HG03571 (cell line): ENCODE measurements around the gene PTPRN2.
"Not testable (repeated sequence)": the region's sequence is repeated elsewhere in the genome, so short reads cannot be mapped to it uniquely, and the experiment has no call there.

Experiments
- ATAC-seq: cut with Tn5 transposase; IDR thresholded peaks from one replicate; pipeline ENCODE4 v1.9.1; 2021; ENCODE audit not compliant: unreplicated experiment

The PTPRN2 gene

DNA sequence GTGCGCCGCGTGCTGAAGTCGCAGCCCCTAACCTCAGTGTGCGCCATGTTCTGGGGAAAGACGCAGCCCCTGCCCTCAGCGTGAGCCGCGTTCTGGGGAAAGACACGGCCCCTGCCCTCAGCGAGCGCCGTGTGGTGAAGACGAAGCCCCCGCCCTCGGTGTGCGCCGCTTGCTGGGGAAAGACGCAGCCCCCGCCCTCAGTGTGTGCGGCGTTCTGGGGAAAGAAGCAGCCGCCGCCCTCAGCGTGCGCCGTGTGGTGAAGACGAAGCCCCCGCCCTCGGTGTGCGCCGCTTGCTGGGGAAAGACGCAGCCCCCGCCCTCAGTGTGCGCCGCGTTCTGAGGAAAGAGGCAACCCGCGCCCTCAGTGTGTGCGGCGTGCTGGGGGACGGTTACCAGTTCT is 383.7 kb downstream of the PTPRN2 start:
- ATAC-seq: not testable (repeated sequence)

DNA sequence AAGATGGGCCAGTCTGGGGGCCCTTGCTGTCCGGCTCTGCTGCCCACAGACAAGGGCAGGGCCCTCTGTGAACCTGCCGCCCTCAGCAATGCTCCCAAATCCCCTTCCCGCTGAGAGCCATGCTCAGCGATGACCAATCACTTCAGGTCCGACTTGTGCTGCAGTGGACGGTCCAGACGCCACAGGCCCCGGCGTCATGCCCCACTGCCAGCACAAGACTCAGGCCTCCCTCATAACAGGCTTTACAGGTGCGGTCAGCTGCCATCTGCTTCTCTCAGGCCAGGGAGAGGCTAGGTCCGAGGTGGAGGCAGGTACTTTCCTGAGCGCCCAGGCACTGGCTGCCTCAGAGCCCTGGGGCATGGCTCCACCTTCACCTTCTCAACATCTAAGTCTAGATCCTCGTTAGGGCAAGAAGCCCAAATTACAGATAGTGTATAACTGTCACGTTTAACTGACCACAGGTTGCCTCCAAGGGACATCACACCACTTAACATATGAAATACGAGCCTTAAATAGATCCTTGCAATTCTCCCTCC is 393.2 kb downstream of the PTPRN2 start:
- no peak for ATAC-seq

DNA sequence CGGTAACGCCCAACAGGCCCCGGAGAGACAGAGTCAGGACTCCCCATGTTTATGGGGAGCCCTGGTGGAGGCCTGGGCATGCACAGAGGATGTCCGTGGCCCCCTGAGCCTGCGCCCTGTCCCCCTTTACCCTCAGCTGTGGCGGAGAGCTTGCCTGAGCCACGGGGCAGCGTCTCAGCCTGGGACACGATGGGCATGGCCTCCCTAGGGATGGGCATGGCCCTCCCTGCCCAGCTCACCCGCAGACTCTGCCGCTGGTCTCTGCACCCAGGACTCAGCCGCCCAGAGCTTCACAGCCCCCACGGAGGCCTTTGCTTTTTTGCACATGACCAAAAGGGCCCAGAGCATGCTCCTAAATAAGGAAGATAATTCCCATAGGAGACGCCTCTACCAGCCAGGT is 394.2 kb downstream of the PTPRN2 start:
- no peak for ATAC-seq

DNA sequence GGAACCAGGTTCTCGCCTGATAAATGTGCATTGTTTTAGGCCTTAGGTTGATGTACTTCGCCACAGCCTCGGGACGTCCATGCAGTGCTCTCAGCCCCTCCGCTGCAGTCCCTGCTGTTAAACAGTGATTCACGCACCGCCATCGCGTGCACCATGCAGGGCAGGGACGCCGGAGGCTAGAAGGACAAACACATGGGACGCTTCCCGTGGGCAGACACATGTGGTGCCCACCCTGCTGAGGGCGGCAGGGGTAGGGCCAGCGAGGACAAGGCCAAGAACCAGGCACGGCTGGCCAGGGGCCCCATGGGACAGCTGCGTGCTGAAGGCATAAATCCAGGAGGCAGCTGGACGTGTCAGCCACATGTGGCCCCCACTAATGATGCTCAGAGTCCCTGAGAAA is 394.7 kb downstream of the PTPRN2 start:
- no peak for ATAC-seq

DNA sequence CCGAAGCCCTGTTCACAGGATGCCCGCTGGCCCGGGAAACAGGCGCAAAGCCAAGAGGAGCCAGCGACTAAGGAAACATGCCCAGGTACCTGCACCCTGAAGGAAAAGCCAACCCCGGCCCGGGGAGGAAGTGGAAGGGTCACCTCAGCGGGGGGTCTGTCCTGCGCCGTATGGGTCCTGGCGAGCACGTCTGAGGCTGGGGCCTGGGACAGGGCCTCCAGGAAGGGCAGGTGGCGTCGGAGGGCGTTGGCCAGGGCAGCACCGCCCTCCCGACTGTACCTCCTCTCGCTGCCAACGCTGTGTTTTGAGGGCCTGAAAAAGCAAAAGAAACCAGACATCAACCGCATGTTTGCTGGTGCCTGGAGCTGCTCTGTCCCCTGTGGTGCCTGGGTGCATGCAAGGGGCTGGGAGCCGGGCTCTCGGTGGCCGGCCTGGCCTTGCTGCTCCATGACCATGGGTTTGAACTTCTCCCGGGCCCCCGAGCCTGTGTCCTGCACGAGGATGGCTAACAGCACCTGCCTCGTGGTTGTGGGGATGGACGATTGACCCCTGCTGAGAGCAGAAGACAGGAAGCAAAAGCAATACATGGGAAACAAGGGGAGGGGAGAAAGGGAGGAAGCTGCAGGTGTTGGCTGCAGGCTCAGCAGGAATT is 395.3 kb downstream of the PTPRN2 start:
- ATAC-seq: no peak

DNA sequence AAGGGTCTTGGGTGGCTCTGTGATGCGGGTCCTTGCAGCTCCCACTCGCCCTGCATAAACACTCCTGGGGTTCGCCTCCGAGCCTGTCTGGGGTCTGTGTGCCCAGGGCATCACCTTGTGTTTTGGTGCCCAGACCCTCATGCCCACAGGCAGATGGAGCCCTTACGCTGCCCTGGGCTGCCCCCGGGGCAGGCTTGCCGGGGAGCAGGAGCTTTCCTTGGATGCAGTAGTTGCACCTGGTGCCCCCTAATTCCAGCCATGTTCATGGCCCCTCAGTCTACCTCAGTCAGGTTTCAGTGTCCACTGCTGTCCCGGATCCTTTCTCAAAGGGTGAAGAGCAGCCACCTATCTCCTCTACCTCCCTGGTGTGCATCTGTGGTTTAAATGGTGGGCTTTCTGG is 396.0 kb downstream of the PTPRN2 start:
- no peak for ATAC-seq

DNA sequence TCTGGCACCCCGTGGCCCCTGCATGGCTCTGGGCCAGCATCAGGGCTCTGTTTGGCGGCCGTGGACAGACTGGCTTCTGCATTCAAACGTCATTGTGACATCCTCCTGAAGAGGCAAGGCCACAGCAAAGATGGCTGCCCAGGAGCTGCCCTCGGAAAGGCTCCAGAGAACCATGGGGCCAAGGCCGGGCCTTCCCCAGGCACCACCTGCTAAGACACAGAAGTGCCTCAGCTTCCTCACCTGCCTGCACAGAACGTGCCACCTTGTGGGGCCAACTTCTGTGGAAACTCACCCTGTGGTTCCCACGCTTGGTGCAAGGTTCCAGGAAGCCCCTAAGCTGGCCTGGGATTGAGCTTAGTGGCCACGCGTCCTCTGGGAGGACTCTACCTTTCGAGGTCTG is 396.9 kb downstream of the PTPRN2 start:
- ATAC-seq: no peak

DNA sequence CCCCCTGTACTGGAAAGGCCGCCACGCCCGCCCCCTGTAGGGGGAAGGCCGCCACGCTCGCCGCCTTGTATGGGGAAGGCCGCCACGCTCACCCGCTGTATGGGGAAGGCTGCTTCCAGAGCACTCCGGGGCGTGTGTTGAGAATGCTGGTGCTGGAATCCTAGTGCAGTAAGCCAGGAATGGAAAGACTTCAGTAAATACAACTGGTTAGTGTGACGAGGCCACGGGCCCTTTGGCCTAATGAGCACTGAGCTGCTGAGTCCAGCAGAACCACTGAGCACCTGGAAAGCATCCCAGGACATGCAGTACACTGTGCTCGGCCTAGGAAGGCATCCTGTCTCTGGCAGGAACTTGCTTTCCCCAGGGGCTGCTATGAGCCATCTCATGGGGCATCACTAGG is 398.9 kb downstream of the PTPRN2 start:
- ATAC-seq: no peak

DNA sequence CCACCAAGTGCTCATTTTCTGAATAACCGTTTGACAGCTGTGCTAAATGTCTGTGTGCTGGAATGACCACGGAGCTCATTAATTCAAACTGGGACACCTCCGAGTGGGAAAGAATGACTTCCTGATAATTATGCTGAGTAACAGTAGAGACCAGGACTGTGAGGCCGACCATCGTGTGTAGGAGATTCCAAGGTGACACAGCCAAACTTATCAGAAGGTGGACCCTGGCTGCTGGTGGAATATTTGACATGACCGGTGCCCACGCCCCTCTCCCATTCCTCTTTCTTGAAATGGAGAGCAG is 400.0 kb downstream of the PTPRN2 start:
- ATAC-seq: no peak

DNA sequence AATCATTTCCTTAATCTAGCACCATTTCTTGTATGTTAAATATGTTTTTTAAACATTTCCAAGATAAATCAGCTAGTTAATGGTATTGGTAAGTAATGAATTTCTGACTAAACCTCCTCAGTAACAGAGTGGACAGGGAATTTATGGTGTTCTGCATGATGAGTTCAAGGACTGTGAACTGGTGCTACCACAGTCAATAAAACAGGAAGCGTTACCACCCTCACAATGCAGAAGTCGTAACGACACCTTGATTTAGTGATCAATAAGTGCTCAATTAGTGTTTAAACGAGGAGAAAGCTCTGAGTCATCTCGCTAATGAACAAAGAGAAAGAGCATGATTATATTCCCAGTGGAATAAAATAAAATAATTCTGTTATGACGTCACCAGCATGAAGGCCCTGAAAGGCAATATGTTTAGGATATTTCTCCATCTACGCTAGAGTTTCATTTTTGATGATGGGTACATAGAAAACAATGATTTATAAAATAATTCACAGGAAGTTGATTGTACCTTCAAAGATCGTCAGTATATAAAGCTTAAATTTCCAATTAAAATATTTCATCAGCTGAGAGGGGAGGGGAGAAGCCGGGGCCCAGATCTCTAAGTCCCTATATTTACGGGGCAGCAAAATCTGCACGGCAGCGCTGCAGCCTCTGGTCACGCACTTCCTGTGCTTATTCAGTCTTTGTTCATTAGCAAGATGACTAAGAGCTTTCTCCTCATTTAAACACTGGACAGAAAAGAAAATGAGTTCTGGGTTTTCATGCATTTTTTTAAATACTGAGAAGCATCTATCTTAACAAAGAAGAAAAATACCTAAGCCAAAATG is 400.5 kb downstream of the PTPRN2 start:
- no peak for ATAC-seq

DNA sequence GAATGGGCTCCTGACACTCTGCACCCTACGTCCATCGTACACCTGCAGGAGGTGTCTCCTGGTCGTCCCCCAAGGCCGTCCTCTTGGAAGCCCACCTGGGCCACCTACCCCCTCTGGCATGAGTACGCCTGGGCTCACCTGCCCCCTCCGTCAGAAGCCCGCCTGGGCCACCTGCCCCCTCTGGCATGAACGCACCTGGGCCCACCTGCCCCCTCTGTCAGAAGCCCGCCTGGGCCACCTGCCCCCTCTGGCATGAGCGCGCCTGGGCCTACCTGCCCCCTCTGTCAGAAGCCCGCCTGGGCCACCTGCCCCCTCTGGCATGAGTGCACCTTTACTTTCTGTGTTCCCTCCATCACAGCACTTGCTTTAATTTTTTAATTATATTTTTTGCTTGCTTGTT is 401.2 kb downstream of the PTPRN2 start:
- ATAC-seq: no peak

DNA sequence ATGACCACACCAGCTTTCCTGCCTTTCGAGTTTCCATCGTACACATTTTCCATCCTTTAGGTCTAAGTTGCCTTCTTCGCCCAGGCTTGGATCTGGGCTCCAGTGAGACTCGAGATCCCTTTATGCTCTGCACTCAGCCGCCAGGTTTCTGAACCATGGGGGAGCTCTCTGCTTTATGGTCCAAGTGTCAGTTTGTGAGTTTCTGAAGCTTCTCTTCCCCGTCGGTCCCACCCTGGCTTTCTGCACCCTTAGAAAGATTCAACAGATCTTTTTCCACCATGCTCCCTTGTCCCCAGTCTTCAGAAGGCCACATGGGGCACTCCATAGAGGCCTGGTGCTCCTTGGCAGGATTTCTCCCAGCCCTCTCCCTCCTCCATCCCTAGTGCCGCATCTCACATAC is 402.0 kb downstream of the PTPRN2 start:
- ATAC-seq: no peak

DNA sequence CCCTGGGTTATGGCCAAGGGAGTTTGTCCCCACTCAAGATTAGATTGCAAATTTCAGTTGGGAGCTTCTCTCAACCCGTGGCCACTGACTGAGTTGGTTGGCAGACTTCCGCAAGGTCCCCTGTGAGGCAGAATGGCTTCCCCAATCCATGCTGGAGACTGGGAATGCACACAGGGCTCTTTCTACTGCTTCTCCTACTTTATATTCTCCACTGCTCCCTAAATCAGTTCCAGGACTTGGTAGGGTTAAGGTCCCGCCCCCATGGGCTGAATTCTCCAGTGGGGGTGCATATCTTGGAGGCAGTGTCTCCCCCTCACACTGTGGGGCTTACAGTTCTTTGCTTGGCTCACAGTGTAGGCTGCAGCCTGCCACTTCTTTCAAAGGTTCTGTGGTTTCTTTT is 404.2 kb downstream of the PTPRN2 start:
- ATAC-seq: no peak

DNA sequence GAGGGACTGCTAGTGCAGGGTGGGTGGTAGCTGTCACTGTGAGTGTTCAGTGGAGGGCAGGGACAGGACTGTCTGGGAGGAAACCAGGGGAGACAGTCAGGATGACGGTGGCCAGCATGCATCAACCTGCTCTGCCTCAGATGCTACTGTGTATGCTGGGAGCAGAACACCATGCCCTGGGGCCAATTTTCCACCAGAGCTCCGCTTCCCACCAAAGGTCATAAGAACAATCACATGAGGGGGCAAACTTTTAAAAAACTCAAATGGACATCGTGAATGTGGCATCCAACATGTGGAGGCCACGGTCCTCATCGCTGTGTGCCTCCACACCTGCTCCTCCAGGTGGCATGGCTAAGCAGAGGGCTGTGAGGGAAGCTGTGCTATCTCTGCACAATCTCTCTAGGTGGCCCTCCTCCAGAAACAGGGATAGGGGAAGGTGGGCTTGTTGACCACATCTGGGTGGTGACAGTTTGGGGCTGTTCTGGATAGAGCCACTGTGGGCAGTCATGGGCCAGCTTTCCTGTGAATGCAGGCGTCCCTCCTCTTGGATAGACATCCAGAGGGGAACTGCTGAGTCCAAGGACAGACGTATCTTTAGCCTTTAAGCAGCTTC is 411.0 kb downstream of the PTPRN2 start:
- no peak for ATAC-seq

DNA sequence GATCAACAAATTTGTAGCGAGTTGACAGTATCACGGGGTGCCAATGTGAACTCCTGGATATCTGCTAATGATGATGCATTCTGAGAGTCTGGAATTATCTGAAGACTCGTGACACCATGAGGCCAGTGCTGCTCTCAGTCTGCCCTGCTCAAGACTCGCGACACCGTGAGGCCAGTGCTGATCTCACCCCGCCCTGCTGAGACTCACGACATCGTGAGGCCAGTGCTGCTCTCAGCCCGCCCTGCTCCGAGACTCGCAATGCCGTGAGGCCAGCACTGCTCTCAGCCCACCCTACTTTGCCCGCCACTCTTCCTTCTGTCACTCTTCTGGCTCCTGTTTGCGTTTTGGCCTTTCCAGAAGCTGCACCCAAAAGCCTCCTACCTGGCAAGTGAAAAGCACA is 411.8 kb downstream of the PTPRN2 start:
- no peak for ATAC-seq

DNA sequence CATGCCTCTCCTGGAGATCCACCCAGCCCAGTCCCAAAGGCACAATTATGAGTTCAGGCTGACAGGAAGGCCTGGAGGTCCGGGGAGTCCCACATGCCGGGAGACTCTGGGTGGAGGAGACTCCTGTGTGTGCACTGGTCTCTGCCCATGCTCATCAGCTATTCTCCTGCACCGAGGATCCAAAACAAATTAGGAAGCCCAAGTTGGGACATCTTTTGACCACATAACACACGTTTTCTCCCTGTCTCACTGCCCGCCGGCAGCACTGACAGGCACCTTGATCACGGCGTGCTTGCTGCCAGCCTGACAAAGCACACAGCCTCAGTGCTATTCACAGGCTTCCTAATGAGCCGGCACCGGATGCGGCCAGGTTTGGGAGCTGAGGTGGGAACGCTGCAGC is 412.7 kb downstream of the PTPRN2 start:
- ATAC-seq: no peak

DNA sequence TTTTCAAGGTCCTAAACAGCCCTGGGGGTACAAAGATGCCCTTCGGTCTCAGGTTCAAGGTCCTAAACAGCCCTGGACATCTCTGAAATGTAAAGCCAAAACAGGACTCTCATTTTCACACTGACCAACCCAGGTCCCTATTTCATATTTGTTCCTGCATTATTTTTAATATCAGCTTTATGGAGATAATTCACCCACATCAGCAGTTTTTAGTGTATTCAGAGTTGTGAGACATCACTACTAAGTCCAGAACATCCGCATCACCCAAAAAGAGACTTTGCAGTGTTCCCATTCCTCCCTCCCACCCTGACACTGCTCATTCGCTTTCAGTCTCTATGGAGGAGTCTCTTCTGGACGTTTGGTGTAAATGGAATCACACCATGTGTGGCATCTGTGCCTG is 420.2 kb downstream of the PTPRN2 start:
- no peak for ATAC-seq

DNA sequence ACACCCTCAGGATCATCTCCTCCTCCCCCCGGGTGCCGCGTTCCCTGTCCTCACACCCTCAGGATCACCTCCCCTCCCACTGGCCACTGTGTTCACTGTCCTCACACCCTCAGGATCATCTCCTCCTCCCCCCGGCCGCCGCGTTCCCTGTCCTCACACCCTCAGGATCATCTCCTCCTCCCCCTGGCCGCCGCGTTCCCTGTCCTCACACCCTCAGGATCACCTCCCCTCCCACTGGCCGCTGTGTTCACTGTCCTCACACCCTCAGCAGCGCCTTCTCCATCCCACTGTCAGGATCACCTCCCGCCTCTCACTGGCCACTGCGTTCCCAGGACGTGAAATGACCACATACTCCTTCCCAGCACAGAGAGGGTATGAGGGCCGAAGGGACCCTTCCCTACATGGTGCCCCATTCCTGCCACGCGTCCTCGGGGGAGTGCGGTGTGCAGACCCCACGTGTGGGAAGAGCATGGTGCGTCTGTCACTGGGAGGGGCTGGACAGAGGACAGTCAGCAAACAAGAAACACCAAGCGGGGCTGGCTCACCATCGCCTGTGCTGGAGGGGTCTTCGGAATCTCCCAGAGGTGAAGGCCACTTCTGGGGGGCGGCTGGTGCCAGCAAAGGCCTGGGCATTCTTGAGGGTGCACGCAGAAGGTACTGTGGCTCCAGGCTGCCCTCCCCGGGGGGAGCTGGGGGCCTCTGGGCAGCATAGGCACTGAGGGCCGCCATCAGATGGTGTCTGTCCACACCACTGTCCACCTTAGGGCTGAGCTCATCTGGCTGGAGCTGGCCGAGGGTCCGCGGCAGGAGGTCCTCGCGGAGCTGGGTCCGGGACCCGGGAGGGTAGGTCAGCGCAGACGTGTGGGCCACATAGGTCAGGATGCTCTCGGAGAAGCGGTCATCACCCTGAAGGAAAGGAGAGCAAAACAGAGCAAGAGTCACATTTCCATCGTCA is 421.0 kb downstream of the PTPRN2 start:
- no peak for ATAC-seq

DNA sequence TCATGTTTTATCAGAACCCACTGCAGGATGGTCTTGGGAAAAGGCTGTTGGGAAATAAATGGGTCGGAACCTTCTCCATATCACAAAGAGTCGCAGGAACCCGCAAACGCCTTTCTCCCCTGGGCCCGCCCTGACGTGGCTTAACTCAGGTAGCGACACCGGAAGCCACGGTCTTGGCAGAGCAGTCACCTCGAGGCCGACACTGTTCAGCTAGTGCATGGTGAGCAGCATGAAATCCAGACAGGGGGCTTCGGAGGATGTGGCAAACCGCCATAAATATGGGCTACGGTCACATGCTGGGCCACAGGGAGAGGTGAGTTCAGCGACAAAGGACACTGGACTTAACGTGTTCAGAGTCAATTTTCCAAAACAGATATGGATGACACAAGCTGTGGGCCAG is 421.9 kb downstream of the PTPRN2 start:
- ATAC-seq: no peak

DNA sequence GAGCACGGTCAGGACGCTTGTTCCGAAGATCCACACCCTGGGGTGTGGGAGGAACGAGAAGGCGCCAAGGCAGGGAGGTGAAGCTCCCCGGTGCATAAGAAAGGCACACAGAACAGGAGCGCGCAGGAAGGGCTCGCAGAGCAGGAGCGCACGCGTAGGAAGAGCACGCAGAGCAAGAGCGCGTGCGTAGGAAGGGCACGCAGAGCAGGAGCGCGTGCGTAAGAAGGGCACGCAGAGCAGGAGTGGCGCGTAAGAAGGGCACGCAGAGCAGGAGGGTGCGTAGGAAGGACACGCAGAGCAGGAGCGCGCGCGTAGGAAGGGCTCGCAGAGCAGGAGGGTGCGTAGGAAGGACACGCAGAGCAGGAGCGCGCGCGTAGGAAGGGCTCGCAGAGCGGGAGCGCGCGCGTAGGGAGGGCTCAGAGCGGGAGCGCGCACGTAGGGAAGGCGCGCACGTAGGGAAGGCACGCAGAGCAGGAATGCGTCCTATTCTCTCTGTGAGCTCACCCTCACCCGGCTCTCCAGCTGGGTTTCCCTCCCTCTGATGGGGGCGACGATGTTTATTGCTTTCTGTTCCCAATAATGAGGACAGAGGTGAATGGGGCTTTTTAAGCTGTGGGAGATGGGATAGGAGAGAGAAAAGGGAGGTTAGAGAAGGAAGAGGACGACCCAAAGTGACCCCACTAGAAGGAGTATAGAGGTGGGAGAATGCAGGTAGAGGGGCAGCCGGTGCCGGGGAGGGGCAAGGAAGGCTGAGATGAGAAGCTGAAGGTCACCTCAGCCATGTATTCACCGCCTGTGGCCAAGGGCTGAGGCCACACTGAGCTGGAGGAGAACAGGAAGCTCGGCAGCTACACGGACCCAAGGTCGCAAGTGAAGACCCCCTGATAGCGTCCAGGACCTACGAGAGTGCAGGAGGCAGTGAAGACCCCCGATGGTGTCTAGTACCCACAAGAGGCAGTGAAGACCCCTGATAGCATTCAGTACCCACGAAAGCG is 423.2 kb downstream of the PTPRN2 start:
- no peak for ATAC-seq
